Inferior parietal cortex (tissue), 1 donor: ENCODE measurements around the gene TMEM214.

Source experiments
- DNase-seq: peaks from one replicate; pipeline ENCODE4 v3.0.0-alpha.2; 2016; ENCODE audit errors: extremely low spot score

Gene TMEM214

DNA sequence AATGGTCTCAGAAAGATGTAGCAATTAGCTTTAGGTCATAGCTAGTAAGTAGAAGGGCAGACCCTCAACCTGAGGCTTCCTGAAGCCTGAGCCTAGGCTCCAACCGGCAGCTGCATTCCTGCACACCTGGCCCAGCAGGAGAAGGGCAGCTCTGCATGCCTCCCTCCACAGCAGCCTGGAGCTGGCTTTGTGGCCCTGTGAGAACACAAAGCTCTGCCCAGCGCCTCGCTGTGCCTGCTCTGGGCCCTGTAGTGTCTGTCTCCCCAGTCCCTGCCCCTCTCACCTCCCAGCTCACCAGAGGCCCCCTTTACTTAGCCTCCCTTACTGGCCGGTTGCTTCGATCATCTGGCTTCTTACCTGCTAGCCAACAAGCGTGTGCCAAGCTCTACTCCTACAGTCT is 6.7 kb downstream of the TMEM214 start:
- DNase-seq, result no peak

DNA sequence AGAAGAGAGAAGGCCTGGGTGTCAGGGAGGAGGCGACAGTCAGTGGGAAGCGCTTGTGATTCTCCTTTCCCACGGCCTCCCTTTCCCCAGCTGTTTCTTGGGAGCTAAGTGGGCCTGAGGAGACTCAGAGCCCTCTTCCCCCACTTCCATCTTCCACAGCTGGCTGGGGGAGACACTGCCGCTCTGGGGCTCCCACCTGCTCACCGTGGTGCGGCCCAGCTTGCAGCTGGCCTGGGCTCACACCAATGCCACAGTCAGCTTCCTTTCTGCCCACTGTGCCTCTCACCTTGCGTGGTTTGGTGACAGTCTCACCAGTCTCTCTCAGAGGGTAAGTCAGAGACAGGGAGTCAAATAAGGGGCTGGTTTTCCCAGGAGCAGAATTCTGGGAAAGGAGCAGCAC is 7.1 kb downstream of the TMEM214 start:
- no peak for DNase-seq

DNA sequence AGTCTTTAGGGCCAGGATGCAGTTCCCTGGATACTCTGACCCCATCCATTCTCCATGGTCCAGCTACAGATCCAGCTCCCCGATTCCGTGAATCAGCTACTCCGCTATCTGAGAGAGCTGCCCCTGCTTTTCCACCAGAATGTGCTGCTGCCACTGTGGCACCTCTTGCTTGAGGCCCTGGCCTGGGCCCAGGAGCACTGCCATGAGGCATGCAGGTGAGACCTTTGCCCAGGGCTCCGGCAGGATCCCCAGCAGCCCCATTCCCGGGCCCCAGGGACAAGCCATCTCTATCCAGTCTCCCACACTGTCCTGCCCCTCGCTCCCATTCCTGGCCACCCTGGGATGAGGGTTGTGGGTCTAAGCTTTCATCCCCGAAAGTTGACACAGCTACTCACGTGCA is 7.5 kb downstream of the TMEM214 start:
- no peak for DNase-seq

DNA sequence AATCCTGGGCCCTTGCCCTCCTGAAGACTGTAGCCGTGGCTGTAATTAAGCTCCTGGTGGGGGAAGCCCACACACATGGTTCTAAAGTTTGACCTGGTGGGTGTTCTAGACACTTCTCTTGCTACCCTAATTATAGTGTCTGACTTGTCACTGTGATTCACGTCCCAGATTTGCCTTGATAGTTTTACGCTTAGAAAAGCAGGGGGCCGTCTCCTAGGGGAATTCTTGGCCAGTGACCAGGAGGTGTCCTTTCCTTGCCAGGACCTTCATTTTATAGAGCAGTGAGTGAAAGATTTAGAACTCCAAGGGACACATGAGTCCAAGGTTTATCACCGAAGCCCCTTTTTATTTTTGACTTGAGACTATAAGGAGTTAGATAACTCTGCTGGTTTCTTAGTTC is 9.0 kb downstream of the TMEM214 start:
- peak; percentile 8 for DNase-seq

DNA sequence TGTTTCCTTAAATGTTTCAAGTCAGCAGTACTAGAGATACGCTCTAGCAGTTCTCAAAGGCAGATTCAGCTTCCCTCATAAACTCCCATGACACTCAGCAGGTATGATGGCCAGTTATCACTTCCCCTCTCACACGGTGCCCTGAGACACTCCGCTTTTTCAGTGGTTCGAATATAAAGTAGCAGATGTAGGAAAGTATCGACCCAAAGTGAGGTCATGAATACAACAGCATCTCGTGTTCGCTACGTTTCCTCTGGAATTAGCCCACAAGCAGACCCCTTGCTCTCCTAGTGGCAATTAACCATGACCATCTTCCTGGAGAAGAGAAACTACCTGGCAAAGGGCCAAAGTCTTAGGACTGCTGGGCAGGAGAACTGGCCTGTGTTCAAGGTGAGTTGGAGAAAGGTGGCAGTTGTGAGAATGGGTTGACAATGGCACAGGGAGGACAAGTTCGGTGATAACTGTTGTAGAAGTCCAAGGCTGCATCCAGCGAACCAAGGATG is 9.4 kb downstream of the TMEM214 start:
- peak; percentile 11 for DNase-seq

DNA sequence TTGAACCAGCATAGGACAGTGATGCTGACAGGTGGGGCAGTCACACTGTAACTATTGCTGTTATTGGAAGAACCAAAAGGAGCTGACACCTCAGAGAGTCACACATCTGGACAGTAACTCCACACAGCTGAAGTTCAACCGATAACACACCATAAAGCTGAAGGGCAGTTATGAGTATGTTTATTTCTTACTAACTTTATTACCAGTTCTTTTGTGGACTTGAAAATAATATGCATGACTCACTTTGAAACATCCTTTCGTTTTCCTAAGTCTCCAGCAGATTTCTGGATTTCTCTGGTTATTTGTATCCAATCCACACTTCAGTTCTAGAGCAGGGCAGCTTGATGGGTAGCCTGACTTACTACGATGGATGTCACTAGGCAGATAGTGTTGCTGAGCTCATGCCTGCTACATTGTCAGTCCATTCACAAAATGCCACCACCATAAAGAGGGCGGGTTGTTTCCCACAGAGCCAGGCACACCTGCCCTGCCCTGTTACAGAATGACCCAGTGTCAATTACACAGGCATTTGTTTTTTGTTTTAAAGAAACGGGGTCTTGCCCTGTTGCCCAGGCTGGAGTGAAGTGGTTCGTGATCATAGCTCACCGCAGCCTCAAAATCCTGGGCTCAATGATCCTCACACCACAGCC is 10.3 kb downstream of the TMEM214 start:
- no peak for DNase-seq

DNA sequence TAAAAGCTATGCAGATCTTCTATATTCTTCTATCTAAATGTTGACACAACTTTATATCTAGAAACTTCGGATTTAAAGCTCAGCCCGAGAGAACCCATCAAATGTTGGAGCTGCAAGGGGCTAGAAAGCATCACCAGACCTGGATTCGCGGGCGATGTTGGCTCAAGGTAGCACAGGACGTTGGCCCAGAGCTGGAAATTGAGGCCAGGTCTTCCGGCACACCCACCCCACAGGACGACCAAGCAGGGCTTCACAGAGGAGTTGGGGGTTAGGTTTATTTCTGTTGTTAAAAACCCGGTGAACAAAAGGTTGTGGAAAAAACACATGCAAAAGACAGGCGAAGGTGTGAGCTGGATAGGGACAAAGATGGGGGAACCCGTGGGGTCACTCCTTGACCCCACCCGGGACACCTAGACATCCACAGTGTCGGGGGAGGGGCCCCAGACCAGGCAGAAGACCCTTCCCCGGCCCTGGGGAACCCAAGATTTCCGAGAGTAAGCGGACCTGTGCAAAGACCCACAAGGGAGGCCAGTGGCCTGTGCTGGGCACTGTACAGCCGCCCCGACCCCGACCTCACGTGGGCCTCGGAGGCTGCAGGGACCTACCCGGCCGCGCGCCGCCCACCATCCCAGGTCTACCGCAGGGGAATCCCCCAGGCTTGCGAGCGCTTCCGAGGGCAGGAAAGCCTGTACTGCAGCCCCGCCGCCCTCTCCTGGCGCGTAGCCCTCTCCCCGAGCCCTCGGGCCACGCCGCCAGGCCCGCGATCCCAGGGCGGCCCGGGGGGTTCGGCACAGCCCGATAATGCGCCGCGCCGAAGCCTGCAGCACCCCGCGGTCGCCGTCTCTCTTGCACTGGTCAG is 16.9 kb downstream of the TMEM214 start:
- DNase-seq, result no peak

DNA sequence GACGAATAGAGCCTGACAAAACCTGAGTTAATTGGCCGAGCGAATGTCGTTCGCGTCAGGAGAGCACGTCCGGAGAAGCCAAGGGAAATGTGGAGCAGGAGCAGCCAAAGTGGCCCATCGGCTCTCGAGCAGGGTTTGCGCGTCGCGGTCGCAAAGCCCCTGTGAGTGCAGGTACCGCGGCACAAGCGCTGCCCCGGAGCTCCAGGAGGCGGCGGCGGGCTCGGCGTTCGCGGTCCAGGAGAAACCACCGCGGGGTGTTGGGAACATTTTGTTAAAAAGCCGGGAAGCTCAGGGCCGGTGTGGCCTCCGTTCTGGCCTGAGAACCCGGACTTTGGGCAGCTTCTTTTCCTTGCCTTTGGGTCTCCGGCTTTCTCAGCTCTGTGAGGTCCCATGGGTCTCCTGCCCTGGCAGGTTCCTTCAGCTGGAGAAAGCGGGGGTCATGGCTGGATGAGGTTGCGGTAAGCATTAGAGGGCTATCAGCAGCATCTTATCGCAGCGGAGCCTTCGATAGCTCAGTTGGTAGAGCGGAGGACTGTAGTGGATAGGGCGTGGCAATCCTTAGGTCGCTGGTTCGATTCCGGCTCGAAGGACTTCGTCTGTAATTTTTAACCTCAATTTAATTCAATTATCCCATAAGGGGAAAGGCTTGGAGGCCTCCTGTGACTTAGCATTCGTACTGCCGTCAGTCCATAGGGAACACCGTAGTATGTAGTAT is 17.7 kb downstream of the TMEM214 start:
- DNase-seq, result peak; percentile 98

DNA sequence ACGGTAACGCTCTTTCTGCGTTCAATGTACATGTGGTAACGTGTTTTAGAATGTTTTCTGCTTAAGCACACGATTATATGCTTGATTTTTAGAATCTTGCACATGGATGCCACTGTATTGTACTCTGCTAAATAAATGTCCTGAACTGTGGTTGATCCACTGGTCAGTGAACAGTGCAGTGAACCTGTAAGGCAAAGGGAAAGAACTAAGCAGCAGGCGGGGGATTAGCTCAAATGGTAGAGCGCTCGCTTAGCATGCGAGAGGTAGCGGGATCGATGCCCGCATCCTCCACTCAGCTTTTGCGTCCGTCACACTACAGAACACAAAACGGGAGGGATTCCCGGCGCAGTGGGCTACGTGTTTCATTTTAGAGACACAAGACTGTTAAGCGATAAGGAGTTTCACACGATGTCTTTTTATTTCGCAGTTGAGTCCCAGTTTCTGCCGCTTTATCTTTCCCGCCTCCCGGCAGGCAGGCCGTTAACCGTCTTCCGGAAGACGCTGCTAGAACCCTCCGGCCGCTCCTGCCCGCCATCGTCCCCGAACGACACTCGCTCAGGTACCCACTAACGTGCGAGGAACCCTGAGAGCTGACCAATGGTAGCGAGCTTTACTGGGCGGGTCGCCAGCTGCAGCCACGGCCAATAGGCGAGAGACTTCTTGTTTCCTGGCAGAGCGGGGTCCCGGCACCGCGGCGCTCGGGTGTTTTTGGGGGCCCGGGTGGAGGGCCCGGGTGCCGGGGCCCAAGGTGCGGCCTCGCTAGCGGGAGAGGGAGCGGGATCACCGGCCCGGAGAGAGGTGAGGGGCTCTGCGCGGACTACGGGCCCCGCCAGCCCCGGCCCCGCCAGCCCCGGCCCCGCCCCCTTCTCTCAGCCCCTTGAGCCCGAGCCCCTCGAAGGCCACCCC is 18.5 kb downstream of the TMEM214 start, which contains the start of gene AGBL5:
AGBL5 (plus strand) TSS at position 673 of the 906 bp plus-strand sequence. CDS start 1,291 bp downstream, outside the sequence.
- DNase-seq, result peak; percentile 95

DNA sequence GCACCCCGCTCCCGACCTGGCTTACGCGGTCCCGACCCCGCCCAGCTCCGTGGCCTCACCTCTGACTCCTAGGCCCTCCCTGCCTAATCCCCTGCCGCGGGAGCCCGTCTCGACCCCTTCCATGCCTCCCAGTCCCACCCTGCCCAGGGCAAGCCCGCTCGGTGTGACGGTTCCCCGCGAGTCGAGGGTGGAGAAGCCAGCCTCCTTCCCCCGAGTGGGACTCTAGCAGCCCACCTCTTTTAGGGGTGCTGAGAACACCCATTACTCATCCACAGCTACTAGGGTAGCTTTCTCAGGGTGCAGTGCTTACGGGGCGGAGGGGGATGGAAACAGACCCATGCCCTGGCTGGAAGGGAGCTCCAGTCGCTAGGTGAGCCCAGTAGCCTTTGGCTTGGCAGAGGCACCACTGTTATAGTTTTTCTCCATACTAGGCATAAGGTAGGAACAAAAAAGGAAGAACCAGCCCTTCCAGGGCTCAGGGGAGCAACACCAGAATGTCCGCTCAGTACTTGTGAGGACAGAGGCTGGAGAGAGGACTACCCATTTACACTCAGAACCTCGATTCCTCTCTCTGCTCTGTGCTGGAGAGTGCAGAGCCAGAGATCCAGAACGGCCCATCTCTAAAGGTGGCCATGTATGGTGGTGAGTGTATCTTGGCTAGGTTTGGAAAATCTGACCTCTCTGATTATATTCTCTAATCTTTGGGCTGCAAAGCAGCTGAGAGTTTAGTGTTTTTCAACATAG is 19.3 kb downstream of the TMEM214 start:
- no peak for DNase-seq

DNA sequence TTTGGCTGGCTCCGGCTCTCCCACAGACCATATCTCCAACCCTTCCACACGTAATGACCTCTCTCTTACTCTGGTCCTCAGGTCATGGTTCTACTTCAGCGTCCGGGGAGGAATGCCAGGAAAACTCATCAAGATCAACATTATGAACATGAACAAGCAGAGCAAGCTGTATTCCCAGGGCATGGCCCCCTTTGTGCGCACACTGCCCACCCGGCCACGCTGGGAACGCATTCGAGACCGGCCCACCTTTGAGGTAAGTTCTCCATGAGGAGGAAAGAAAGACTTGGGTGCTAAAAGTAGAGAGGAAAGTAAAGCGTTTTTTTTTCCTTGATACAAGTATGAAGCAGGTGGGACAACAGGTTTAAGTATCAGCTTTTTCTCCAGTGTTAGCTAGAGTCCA is 20.6 kb downstream of the TMEM214 start:
- no peak for DNase-seq

DNA sequence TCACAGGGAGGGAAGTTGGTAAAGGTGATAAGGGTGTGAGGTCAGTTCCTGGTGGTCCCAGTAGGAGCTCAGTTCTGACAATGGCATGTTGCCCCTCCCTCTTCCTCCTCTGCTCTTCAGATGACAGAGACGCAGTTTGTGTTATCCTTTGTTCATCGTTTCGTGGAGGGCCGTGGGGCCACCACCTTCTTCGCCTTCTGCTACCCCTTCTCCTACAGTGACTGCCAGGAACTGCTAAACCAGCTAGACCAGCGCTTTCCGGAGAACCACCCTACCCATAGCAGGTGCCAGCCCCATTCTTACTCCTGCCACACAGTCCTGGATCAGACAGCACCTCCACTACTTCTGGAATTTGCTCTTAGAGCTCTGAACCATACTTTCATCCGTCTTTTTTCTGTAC is 21.0 kb downstream of the TMEM214 start:
- no peak for DNase-seq

DNA sequence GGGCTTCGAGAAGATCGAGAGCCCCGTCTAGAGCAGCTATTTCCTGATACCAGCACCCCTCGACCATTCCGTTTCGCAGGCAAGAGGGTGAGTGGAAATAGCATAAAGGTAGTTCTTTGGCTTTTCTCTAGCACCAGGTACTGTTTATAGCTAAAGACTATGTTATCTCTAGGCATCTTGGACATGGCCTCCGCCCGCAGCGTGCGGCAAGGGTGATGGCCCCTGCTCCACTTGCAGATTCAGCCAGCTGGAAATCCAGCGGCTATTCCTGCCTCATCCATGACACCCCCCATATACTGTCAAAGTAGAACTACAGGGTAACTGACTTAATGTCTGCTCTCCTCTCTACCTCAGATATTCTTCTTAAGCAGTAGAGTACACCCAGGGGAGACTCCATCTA is 22.0 kb downstream of the TMEM214 start:
- no peak for DNase-seq

DNA sequence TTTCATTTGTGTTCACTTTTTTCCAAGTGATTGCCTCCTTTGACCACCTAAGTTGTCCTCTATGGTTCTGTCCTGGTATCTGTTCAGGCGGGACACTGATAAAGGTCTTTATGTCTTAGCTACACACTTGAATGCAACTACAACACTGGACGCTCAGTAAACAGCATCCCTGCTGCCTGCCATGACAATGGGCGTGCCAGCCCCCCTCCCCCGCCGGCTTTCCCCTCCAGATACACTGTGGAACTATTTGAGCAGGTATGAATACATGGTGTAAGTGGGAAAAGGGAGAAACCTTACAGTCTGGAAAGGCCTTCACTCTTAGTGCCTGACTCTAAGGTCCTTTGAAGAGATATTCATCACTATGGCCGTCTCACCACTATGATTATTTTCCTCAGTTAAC is 24.4 kb downstream of the TMEM214 start:
- DNase-seq, result no peak

DNA sequence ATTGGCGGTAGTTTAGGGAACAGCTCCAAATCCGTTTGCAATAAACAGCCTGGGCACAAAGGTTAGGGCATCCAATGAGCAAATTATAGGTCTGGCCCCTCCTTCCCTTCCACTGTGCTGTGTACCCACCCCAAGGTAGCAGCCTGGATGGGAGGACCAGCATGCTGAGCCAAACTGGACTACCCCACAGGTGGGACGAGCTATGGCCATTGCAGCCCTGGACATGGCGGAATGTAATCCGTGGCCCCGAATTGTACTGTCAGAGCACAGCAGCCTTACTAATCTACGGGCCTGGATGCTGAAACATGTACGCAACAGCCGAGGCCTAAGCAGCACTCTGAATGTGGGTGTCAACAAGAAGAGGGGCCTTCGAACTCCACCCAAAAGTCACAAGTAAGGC is 25.4 kb downstream of the TMEM214 start:
- DNase-seq, result no peak

DNA sequence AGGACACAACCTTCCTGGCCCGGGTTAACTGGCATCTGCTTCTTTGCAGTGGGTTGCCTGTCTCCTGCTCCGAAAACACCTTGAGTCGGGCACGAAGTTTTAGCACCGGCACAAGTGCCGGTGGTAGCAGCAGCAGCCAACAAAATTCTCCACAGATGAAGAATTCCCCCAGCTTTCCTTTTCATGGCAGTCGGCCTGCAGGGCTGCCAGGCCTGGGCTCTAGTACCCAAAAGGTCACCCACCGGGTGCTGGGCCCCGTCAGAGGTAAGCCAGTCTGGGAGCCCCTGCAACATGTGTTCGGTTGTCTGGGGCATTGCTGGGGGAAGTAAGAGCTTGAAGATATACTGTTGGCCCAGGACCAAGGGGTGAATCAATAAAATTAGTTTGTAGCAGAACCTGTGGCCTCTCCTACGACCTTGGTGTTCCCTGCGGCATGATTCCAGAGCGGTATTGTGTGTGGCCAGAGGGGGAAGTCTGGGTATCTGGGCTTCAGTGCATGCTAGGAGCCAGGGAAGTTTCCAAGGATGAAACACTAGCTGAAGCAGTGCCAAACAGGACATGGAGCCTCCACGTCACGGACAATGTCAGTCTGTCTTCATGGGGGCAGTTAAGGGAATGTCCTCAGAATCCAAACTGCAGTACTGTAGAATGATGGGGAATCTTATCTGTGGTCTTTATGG is 26.5 kb downstream of the TMEM214 start:
- no peak for DNase-seq

DNA sequence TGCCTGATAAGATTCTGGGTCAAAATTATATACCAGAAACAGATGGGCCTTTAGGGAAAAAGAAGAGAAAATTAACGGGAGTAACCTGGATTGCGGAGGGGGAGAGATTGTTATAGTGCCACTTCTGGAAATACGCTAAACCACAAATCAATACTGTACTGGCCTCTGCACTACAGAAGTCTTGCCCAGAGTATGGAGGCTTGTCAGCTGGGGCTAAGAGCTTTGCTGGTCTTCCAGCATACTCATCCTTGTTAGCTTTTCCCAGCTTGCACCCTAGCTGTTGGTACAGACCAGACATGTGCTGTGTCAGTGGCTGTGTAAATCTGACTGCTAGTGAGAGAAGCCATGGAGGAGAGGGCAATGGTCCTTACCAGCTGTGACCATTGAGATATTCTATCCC is 27.6 kb downstream of the TMEM214 start:
- DNase-seq, result no peak

DNA sequence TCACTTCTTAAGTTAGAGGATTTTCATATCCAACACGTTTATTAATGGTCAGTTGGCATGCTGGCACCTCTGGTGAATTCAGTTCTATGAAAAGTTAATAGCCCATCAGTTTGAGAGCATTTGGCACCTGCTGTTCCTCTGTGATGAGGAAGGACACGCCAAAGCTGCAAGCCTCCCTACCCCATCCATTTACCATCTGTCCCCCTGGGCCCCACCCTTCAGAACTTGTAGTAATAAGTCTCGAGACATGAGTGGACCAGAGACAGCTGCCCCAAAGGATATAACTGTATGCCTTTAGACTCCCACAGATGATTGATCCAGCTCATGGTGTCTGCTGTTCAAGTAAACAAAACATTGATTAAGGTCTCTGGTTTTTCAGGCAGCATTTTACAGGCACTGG is 32.4 kb downstream of the TMEM214 start:
- DNase-seq, result no peak

DNA sequence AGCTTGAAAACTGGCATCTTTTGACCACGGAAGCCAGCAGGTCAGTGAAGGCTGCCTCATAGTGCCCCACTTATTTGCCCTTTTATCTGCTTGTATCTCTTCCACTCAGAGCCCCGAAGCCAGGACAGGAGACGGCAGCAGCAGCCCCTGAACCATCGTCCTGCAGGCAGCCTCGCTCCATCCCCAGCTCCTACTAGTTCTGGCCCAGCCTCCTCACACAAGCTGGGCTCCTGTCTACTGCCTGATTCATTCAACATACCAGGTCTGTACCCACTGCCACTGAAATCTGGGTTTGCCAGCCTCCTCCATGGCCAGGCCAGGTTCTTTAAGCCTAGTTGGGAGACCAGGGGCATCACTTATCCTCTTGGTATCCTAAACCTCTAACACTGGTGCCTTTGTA is 34.6 kb downstream of the TMEM214 start:
- DNase-seq, result no peak

DNA sequence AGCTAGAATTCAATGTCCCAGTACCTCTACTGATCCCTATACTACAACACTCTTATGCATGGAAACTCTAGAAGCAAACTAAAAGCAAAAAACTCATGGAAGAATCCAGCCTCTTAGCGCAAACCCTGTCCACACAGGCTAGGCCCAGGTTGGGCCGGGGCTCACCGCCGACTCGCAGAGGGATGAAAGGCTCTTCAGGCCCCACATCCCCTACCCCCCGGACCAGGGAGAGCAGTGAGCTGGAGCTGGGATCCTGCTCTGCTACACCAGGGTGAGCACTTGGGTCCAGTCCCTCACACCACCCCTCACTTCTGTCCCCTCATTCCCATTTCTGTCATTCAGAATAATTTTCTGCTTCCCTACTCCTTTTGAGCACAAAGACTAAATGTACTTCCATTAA is 36.7 kb downstream of the TMEM214 start:
- DNase-seq, result no peak
